H7 (cell line): Measurements from ENCODE around the gene A3GALT2. TPM values are rescaled to one million over a fixed set of nuclear protein-coding genes. Genes with fewer than 3 reads are reported as not detected.
A peak's percentile ranks its signal among the peaks of the same experiment; 100 is the strongest.

Experiments used
- DNase-seq: peaks from one replicate; pipeline ENCODE4 v3.0.0; 2012
- H3K27me3 ChIP-seq: 2 replicates; pipeline ENCODE4 v1.6.0; 2011; ENCODE audit warnings: mild to moderate bottlenecking, low read length; ENCODE audit not compliant: control insufficient read depth, insufficient read depth
- H3K36me3 ChIP-seq: replicated peaks from 2 replicates; pipeline ENCODE4 v1.5.1; 2011; ENCODE audit warnings: low read length; ENCODE audit not compliant: control insufficient read depth, insufficient read depth
- H3K4me3 ChIP-seq: 2 replicates; pipeline ENCODE4 v1.5.1; 2011; ENCODE audit warnings: low read depth, mild to moderate bottlenecking, control low read depth, low read length, moderate library complexity; ENCODE audit not compliant: insufficient read depth
- total RNA-seq: library from RNA; depleted of rRNA; stranded (reverse); fragments of >200 nt; shearing (Covaris generic); gene quantifications from 2 replicates; pipeline ENCODE4 v1.2.3, GENCODE V29; 2014

The A3GALT2 gene
- total RNA-seq, 1 experiment from 2014 or later: not detected

DNA sequence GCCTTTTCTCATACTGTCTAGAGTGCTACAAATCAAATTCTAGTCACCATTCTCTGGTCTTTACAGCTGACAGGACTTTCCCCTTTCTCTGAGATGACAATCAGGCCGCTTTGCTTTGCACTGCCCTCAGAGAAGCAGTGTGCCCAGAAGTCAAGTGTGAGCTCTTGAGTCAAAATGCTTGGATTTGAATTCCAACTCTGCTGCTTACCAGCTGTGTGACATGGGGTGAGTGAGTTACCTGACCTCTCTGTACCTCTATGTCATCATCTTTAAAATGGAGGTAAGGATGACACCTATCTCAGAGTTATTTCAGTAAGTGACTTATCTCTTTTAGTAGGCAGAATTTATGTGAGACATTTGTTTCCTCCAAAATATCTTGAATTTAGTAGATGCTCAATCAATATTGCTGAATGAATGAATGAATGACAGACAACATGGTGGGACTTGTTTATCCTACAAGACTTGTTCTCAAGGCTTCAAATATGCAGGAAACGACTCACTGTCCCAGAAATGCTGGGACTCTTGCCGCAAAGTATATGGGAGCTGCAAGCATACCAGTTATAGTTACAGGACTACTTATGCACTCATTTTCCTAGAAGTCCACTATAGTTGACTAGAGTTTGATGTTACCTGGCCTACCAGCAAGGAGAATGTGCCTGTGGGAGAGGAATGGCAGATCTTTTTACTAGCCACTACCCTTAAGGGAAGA is 38.1 kb upstream of the A3GALT2 start:
- peaks cover 5% of the 10 kb centered on the region; the same call in 1 of the 2 replicates for H3K27me3 ChIP-seq
- DNase-seq: no peak
- no peak overlapping the region for H3K4me3 ChIP-seq
- H3K36me3 ChIP-seq: no peaks in the 10 kb centered on the region

DNA sequence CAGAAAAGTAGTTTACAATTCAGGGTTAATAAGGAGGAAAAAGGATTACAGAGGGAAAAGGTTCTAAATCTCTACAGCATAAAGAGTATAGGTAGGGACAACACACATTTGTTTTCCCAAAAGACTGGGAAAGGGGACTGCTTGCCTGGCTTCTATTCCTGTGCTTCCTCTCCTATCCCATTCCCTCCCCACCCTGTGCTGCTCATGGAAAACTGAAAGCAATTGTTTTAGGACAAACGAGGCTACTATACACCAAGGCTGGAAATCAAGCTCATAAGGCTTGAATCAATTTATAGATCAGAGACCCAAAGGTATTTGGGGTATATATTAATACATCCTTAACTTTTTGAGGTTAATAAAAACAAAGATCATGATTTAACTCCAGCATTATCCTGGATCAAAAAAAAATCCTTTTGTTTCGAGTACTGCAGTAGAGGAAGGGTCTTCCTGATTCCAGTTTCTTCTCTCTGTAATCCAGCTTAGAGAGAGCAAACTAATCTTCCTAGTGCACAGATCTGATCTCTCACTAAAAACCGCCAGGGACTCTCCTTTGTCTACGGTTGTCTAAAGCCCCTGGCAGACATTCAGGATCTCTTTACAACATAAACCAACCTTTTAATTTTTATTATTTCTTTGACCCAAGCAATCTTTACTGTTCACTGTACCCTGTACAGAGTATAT is 37.4 kb upstream of the A3GALT2 start:
- H3K27me3 ChIP-seq: peaks cover 11% of the 10 kb centered on the region
- no peaks in the 10 kb centered on the region for H3K36me3 ChIP-seq
- no peak for DNase-seq
- H3K4me3 ChIP-seq: no peak overlapping the region

DNA sequence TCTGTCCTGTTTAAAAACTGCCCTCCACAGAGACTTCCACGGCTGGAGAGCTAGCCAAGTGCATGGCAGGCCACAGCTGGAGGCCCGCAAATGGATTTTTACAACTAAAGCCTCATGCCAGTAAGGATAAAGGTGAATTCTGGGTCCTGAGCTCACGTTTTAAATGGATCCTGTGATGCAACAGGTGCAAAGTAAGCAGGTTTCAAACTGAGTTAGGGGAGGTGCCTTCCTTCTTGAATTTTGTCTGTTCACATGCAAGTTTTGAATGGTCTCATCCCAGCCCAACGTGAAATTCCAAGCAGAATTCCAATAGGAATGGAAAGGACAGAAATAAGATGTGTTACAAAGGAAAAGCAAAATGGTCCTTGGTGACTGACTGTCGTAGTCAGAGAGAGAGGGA is 36.2 kb upstream of the A3GALT2 start:
- H3K27me3 ChIP-seq: peaks cover 22% of the 10 kb centered on the region

DNA sequence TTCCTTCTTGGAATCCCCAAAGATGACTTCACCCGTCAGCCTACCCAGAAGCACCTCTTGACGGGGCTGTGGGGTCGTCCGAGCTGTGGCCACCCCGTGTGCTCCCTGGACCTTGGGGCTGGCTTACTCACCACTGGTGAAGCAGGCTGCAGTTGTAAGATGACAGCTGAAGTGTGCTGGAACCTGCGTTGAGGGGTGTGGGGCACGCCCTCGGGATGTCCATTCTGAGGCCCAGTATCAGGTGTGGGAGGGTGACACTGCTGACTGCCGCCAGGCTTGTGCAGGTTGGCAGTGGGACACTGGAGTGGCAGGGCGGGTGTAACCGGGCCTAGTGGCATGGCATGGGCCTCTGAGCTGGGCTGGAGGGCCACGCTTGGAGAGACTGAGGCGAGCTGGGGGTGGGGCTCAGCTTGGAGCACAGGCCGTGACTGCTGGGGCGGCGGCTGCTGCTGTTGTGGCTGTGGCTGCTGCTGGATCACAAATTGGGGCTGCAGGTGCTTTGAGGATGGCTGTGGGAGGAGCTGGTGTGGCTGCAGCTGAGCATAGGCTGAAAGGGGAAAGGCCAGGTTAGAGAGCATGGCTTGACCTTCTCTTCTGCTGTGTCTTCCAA is 33.9 kb upstream of the A3GALT2 start:
- Histone ChIP-seq H3K36me3 (no peaks in the 10 kb centered on the region), H3K27me3 (peaks cover 44% of the 10 kb centered on the region), H3K4me3 (no peak overlapping the region)
- DNase-seq: no peak

More for the DNA sequence above, 36.2 kb upstream of the A3GALT2 start:
- DNase-seq: no peak
- no peak overlapping the region for H3K4me3 ChIP-seq
- H3K36me3 ChIP-seq: no peaks in the 10 kb centered on the region

DNA sequence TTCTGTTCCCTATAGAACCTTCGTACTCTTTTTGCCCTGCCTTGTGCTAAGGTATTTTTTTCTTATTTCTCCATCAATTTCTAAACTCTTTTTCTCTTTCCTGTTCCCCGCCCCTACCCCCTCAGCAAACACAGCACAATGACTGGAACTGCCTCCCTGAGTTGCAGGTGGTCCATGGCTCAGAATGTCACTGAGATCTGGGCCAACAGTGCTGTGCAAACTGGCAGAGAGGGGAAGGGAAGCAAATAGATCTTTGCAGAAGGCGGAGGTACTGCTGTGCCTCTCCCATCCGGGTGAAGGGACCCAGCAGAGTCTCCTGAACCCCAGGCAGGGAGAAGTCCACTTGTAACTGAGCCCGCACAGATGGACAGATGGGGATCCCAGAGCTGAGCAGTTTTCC is 32.6 kb upstream of the A3GALT2 start:
- Histone ChIP-seq H3K36me3 (no peaks in the 10 kb centered on the region), H3K4me3 (no peak overlapping the region), H3K27me3 (peaks cover 51% of the 10 kb centered on the region)
- no peak for DNase-seq

DNA sequence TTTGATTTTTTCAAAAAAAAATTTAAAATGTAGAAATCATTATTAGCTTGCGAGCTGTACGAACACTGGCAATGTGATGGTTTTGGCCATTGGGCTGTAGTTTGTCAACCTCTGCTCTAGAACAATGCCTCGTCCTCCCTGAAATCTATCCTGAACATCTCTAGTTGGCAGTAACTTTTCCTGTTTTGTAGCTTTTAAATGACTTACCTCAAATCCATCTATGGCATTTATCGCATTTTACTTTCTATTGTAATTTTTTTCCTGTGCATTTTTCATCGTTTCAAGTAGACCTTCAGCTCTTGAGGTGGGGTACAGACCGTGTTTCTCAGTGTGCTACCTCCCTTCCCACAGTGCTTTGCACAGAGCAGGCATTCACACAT is 30.4 kb upstream of the A3GALT2 start:
- Histone ChIP-seq H3K27me3 (peaks cover 68% of the 10 kb centered on the region), H3K4me3 (no peak overlapping the region)
- DNase-seq: no peak

DNA sequence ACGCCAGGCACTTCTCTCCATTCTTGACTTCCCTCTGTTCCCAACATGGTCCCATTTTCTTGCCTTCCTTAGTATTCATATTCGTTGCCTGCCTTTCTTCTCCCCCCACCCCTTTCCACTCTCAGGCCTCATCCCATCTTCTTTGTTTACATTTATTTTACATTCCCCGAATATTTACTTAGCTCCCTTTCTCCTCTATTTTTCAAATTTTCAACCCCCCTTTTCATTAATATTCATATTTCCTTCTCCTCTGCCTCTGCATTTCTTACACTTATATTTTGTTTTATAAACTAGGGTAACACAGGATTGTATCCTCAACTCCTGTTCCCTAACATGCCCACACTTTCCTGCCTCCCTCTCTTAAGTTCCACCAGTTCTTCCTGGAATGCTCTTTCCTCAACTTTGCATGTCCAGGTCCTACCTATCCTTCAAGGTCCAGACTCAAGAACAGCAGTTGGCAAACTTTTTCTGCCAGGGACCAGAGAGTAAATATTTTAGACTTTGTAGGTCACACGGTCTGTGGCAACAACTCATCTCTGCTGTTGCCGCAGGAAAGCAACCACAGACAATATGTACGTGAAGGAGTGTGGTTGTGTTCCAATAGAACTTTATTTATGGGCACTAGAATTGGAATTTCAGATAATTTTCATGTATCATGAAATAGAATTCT is 29.8 kb upstream of the A3GALT2 start:
- no peaks in the 10 kb centered on the region for H3K36me3 ChIP-seq
- H3K27me3 ChIP-seq: peaks cover 69% of the 10 kb centered on the region
- DNase-seq: no peak
- peak overlapping the region; percentile 60 for H3K4me3 ChIP-seq

More for the DNA sequence above, 30.4 kb upstream of the A3GALT2 start:
- H3K36me3 ChIP-seq: no peaks in the 10 kb centered on the region

DNA sequence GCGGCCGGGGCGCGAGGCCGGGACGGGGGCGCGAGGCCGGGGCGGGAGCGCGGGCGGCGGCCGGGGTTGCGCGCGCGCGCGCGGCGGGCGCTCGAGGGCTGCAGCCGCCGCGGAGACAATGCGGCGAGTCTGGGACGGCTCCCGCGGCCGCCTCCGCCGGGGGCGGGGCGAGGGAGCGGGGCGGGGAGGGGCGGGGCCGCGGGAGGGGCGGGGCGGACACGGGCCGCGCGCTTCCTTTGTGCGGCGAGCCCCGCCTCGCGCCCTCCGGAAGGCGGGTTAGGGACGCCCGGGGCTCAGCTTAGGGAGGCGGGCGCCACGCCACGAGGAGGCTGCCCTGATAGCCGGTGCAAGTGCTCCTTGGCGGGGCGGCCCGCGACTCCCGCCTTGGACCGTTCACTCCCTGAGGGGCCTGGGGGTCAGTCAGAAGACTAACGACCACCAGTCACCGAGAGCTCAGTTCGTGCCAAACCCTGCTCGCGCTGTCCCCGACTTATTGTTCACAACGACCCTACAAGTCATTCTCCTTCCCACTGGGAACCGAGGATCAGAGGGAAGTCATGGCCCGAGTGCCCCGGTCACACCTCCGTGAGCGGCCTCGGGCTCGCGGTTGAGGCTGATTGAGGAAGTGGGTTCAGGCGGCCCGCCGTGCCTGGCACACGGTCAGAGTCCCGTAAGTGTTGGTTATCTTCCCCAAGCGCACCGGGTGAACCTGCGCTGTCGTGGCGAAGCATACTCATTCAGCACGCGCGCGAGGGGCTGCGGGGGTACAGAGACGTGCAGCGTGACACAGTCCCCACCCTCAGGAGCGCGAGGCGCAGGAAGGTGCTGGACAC is 29.1 kb upstream of the A3GALT2 start:
- Histone ChIP-seq H3K27me3 (peaks cover 69% of the 10 kb centered on the region), H3K36me3 (no peaks in the 10 kb centered on the region), H3K4me3 (peak overlapping the region; percentile 60)
- DNase-seq: peak; percentile 99

DNA sequence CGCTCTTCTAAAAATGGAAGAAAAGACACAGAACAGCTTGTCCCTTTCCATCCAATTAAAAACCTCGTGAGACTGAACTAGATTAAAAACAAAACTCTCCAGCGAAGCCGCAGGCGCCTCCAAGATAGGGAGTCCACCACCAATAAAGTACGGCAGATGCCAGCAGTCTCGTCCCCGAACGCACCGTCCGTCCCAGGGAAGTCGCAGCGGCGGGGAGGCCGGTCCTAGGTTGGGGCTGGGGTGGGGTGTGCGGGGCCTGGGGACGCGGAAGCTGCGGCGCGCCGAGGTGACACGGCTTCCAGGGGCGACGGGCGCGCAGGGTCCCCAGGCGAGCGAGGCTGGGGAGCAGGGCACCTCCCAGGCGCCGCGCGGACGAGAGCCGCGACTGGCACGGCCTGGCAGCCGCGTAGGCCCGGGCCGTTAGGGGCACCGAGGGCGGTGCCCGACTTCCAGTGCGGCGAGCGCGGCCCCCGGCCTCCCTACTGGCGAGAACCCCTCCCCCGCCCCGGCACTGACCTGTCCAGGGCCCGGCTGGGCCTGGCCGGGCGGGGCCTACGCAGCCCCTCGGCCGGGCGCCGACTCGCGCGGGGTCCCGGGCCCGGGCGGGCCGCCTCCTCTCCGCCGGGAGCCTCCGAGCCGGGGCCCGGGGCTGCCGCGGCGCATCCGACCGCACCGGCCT is 28.3 kb upstream of the A3GALT2 start:
- DNase-seq: no peak
- Histone ChIP-seq H3K27me3 (peaks cover 67% of the 10 kb centered on the region), H3K36me3 (no peaks in the 10 kb centered on the region), H3K4me3 (peak overlapping the region; percentile 71)

DNA sequence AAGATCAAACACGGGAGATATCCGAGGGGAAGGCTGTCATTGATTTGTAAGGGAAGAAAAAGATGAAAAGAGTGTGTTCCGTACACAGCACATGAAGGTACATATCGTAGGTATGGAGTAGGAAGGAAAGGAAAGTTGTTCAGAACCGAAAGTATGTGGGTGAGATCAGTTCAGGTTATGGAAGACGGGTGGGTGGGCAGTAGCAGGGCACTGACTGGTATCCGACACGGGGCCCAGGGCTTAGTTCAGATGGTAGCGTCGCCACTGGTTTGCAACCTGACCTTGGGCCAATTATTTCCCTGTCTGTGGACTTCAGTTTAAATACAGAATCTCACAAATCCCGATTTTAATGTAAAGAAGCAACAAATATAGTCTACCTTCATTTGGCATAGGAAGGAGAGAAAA is 27.8 kb upstream of the A3GALT2 start:
- no peaks in the 10 kb centered on the region for H3K36me3 ChIP-seq
- H3K27me3 ChIP-seq: peaks cover 62% of the 10 kb centered on the region
- H3K4me3 ChIP-seq: peak overlapping the region; percentile 71
- DNase-seq: no peak

DNA sequence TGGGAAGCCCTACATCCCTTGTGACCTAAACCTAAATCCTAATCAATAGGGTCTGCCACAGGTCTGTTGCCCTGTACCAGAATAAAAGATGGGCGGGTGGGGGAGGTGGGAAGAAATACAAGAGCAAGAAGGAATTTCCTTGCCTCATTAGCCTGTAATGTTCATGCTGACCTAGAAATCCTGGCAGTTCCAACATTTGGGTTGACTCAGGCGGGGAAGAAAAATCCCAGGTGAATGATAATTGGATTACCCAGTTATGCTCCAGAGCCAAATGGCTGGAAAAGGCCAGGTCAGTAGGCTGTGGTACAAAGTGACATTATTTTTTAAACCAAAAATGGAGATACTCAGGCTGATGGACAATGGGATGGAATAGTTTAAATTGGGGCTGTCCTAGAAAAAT is 27.3 kb upstream of the A3GALT2 start:
- no peaks in the 10 kb centered on the region for H3K36me3 ChIP-seq
- DNase-seq: no peak
- H3K27me3 ChIP-seq: peaks cover 58% of the 10 kb centered on the region
- H3K4me3 ChIP-seq: no peak overlapping the region

DNA sequence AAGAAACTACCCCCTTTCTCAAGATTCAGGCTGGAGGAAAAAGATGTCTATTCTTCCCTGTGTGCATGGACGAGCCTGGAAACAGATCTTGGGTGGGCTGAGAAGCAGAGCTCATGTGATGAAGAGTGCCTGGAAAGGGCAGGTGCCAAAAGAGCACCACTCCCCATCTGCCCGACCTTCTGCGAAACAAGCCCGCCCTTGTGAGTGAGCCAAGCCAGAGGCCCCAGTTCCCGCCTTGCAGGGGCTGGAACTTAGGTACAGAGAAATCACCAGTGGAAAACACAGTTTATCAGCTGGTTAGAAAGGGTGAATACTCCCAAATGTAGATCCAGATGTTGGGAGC is 26.7 kb upstream of the A3GALT2 start:
- Histone ChIP-seq H3K4me3 (no peak overlapping the region), H3K27me3 (peaks cover 52% of the 10 kb centered on the region), H3K36me3 (no peaks in the 10 kb centered on the region)
- DNase-seq: no peak

DNA sequence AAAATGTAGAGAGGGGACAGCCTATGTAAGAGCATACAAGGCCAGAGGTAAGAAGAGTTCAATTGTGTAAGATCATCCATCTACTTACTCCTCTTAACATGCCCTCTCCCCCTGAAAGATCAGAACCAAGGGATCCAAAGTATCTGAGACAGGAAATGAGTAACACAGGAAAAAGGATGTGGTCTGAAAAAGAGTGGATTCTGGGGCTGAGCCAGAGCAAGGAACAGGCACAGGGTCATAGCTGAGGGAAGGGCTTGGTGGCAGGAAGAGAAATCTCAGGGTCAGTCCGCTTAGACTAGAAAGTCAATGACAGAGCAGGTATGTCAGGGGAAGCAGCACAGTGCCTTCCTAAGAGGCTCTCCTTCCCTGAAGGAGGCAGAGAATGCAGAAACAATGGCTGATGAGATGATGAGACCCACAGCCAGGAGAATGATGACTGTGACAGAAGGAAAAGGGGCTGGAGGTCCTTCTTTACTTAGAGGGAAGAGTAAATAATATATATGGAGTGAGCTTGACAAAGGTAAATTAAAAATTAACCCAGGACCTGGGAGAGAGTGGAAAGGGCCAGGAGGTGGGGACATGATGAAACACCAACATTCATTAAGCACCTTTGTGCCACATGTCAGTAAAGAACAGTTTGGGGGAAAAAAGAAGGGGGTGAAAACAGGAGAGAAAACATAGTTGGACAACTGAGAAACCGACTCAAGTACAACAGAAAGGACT is 26.2 kb upstream of the A3GALT2 start:
- H3K4me3 ChIP-seq: no peak overlapping the region
- DNase-seq: no peak
- H3K36me3 ChIP-seq: no peaks in the 10 kb centered on the region
- H3K27me3 ChIP-seq: peaks cover 47% of the 10 kb centered on the region
